Measurements from ENCODE around the gene BTBD2. TPM values are rescaled to one million over a fixed set of nuclear protein-coding genes. Genes with fewer than 3 reads are reported as not detected.

The BTBD2 gene
- total RNA-seq, 2 donors from 2014 or later = 54.8 to 55.9 TPM

- H3K9me3 ChIP-seq = no peaks in the 10 kb centered on the region
- peak overlapping the region in 1 of 2 donors; percentile 91 for H3K27ac ChIP-seq
- no peaks in the 10 kb centered on the region for H3K27me3 ChIP-seq
- peaks cover 0 to 50% of the 10 kb centered on the region in 2 donors for H3K4me1 ChIP-seq
- H3K4me3 ChIP-seq = peak overlapping the region; percentile 80 to 83
- TF ChIP-seq CTCF (IDR thresholded peaks at IDR 0.05) = no peak
- H3K36me3 ChIP-seq = no peaks in the 10 kb centered on the region
- DNase-seq (ENCODE audit: low spot score) = no peak
Observed at GRCh38 chr19:1942934-1943555, 72.5 kb downstream of the BTBD2 start.

GRCh38 chr19:1942078-1942933 is 73.2 kb downstream of the BTBD2 start:
- Histone ChIP-seq H3K4me1 (peaks cover 0 to 50% of the 10 kb centered on the region in 2 donors), H3K4me3 (peak overlapping the region; percentile 80 to 83), H3K27ac (peak overlapping the region; percentile 89 to 91), H3K27me3 (no peaks in the 10 kb centered on the region), H3K9me3 (no peaks in the 10 kb centered on the region), H3K36me3 (no peaks in the 10 kb centered on the region)
- TF ChIP-seq CTCF (IDR thresholded peaks at IDR 0.05) = no peak
- peak; percentile 85 for DNase-seq (ENCODE audit: low spot score)

- Histone ChIP-seq H3K36me3 (no peaks in the 10 kb centered on the region), H3K27ac (peak within 1 kb of the TSS; percentile 98 to 99), H3K27me3 (no peaks in the 10 kb centered on the region), H3K4me3 (peak within 1 kb of the TSS; percentile 80 to 83), H3K9me3 (no peaks in the 10 kb centered on the region), H3K4me1 (peaks cover 0 to 50% of the 10 kb centered on the region in 2 donors)
- DNase-seq (ENCODE audit: low spot score) = no peak
- TF ChIP-seq CTCF (IDR thresholded peaks at IDR 0.05) = no peak
Observed at GRCh38 chr19:1941146-1942077, 74.1 kb downstream of the BTBD2 start, which contains the start of gene CSNK1G2. TSS of gene CSNK1G2 (plus strand) at chr19:1941172. CDS start at chr19:1969773, 28,601 bp downstream.

GRCh38 chr19:1938071-1938470 is 77.4 kb downstream of the BTBD2 start:
- H3K4me1 ChIP-seq = peaks cover 0 to 27% of the 10 kb centered on the region in 2 donors
- TF ChIP-seq CTCF (IDR thresholded peaks at IDR 0.05) = no peak
- no peak overlapping the region for H3K4me3 ChIP-seq
- no peaks in the 10 kb centered on the region for H3K27me3 ChIP-seq
- no peak for DNase-seq (ENCODE audit: low spot score)
- H3K27ac ChIP-seq = no peak overlapping the region
- no peaks in the 10 kb centered on the region for H3K36me3 ChIP-seq
- no peaks in the 10 kb centered on the region for H3K9me3 ChIP-seq

- DNase-seq (ENCODE audit: low spot score) = no peak
- Histone ChIP-seq H3K27me3 (no peaks in the 10 kb centered on the region), H3K27ac (no peak overlapping the region), H3K9me3 (no peaks in the 10 kb centered on the region), H3K4me1 (peaks cover 0 to 17% of the 10 kb centered on the region in 2 donors), H3K36me3 (no peaks in the 10 kb centered on the region), H3K4me3 (no peak overlapping the region)
- no peak for TF ChIP-seq CTCF (IDR thresholded peaks at IDR 0.05)
Observed at GRCh38 chr19:1936916-1937610, 78.5 kb downstream of the BTBD2 start.

Data from right atrium auricular region (tissue), 2 donors.